Retinal pigment epithelial cell (primary cell): ENCODE results near the gene SLC4A4.

Experiments
- DNase-seq: peaks from one replicate; pipeline ENCODE4 v3.0.0-alpha.2; 2010; ENCODE audit warnings: low read depth
- H3K4me3 ChIP-seq: 2 replicates; pipeline ENCODE4 v1.5.1; 2011; ENCODE audit warnings: mild to moderate bottlenecking, low read length, control low read depth, moderate library complexity
- TF ChIP-seq, protein P1 (sequence below): conservative IDR thresholded peaks from 2 replicates; pipeline ENCODE4 v1.5.1; 2011; ENCODE audit warnings: low read depth, low read length, control low read depth, inconsistent platforms

The SLC4A4 gene

DNA sequence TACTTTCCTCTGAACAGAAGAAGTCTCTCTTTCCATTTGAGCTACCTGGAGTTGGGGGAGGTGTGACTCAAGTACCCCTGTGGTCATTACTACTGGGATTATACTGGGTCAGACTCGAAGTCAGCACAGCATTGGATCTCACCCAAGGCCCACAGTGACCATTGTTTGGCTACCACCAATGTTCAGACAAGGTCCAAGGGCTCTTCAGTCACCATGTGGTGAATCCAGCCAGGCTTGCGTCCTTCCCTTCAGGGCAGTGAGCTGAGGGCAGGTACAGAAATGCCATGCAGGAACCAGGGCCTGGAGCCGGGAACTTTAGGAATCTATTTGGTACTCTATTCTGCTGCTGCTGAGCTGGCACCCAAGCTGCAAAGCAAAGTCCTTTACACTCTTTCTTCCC, 5.5 kb upstream of the SLC4A4 start:
- no peak for DNase-seq
- H3K4me3 ChIP-seq = no peak overlapping the region
- TF ChIP-seq, protein P1, sequence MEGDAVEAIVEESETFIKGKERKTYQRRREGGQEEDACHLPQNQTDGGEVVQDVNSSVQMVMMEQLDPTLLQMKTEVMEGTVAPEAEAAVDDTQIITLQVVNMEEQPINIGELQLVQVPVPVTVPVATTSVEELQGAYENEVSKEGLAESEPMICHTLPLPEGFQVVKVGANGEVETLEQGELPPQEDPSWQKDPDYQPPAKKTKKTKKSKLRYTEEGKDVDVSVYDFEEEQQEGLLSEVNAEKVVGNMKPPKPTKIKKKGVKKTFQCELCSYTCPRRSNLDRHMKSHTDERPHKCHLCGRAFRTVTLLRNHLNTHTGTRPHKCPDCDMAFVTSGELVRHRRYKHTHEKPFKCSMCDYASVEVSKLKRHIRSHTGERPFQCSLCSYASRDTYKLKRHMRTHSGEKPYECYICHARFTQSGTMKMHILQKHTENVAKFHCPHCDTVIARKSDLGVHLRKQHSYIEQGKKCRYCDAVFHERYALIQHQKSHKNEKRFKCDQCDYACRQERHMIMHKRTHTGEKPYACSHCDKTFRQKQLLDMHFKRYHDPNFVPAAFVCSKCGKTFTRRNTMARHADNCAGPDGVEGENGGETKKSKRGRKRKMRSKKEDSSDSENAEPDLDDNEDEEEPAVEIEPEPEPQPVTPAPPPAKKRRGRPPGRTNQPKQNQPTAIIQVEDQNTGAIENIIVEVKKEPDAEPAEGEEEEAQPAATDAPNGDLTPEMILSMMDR = no peak

DNA sequence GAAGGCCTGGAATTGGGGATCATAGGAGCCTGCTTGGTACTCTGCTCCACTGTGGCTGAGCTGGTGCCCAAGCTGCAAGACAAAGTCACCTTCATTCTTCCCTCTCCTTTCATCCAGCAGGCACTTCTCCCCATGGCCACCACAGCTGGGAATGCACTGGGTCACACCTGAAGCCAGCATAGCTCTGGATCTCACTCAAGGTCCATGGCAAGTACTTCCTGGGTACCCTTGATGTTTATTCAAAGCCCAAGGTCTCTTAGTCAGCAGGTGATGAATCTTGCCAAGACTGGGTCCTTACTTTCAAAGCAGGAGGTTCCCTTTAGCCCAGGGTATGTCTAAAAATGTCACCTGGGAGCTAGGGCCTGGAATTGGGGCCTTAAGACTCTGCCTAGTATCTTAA, 4.9 kb upstream of the SLC4A4 start:
- no peak for DNase-seq
- TF ChIP-seq, protein P1 = no peak
- H3K4me3 ChIP-seq = no peak overlapping the region

DNA sequence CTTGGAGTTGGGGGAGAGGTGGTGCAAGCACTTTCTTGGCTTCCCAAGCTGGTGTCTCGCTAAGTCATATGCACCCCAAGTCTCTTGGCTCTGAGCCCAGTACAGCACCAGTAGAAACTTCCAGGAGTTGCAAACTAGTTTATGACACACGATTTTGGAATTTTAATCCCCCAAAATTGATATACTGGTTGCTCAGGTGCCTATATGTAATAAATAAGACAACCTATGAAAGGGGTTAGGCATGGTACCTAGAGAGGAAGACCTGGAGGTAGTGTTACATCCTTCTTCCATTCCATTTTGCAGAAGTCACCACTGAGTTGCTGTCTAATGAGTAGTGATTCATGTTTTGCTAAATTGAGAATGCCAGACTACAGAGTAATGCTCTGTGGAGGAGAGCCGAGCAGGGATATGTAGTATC, 4.3 kb upstream of the SLC4A4 start:
- TF ChIP-seq, protein P1 = no peak
- H3K4me3 ChIP-seq = no peak overlapping the region
- DNase-seq = peak; percentile 78

DNA sequence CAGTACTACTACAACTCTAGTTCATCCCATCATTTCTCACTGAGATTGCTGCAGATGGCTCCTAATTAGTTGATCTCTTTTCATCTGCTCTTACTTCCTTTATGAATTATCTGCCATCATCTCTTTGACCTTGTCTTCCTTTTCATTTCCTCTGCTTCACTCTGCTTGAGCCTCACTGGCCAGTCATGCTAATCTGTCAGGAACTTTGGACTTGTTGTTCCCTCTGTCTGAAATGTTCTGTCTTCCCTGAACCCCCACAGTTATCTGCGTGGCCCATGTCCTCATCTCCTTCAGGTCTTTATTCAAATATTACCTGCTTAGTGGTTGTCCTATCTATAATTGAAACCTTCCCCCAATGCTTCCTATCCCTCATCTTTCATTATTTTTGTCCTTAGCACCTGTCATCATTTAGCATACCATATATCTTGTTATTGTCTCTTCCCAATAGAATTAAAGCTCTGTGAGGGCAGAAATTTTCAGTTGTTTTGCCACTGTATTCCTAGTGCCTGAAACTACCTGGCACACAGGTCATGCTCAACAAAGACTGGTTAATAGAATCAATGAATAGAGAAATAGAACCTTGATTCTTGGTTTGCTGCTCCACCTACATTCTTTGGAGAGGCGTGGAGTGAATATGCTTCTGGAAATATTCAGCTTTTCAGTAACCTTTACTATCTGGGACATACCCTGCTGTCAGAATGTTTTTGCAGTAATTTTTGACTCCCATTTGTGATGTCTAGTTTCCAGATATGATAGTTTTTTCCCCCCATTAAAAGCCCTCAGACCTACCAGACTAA, 5.0 kb downstream of the SLC4A4 start:
- TF ChIP-seq, protein P1 = no peak
- H3K4me3 ChIP-seq = no peak overlapping the region
- no peak for DNase-seq

DNA sequence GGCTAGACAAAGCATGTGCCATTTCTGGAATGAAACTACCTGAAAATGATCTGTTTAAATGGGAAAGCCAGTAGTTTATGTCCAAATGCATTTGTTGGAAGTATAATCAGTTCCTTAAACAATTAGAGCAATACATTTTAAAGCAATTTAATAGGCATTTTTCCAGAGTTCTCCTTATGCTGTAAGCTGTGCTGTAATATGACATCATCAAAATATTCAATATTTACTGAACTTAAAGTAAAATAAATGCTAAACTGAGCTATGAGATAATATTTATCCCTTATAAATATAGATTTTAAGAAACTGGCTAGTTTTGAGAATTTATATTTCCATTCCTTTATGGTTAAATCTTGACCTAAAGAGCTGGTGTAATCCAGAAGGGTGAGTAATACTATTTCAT, 7.9 kb downstream of the SLC4A4 start:
- no peak overlapping the region for H3K4me3 ChIP-seq
- TF ChIP-seq, protein P1 = no peak
- DNase-seq = no peak

DNA sequence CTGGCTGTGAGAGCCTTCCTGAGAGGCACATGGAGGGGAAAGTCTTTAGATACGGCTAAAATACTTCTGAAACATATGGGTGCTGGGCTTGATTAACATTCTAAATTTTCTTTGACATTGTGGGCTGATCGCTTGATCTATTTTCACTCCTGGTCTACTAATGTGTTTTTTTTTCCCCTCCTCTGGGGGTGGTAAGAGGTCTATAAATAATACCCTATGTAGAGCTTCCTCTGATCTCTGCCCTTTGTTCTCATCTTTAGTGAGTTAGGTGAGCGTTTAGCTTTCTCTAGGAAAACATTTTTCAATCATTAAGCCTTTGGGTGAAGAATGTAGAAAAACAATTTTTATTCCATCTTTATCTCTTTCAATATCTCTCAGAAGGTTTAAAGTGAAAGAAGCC, 9.8 kb downstream of the SLC4A4 start:
- no peak overlapping the region for H3K4me3 ChIP-seq
- TF ChIP-seq, protein P1 = no peak
- no peak for DNase-seq

DNA sequence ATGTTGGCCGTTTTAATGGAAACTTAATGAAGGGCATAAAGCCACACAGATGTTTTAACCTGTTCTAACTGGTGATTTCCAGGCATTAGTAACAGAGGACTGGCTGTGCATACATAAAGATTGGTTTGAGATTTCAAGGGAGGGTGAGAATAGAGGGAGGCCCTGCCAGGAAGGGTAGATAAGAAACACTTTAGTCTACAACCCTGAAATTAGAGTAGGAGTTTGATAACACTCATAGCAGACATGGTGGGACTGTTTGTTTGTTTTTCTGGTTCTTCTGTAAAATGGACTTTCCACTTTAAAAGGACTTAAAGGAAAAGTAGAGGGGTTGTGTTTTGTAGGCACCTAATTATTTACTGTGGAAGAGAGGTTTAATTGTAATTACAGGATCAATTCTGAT, 16.2 kb downstream of the SLC4A4 start:
- H3K4me3 ChIP-seq = no peak overlapping the region
- TF ChIP-seq, protein P1 = no peak
- no peak for DNase-seq
